Neutrophil (primary cell): Measurements from ENCODE around the gene ITGAL.

ENCODE experiments used
- H3K27ac ChIP-seq: fragments of 200-600 bp; sonication (generic); 2 replicates; pipeline ENCODE4 v1.5.1; 2016; ENCODE audit warnings: mild to moderate bottlenecking, moderate library complexity
- H3K27me3 ChIP-seq: fragments of 200-600 bp; sonication (generic); 2 replicates; pipeline ENCODE4 v1.6.0; 2016; ENCODE audit warnings: mild to moderate bottlenecking
- H3K36me3 ChIP-seq: fragments of 200-600 bp; sonication (generic); 2 replicates; pipeline ENCODE4 v1.5.1; 2017
- H3K4me1 ChIP-seq, 2 experiments: fragments of 200-600 bp in 1 of 2; sonication (generic) in 1 of 2; 1 replicate in 1 of 2; 2 replicates in 1 of 2; pipeline versions ENCODE4 v1.5.1 to v1.6.1; 2013 to 2016; ENCODE audit warnings: low read depth in 1 of 2, low read length in 1 of 2, mild to moderate bottlenecking in 1 of 2, moderate library complexity in 1 of 2; ENCODE audit not compliant: control insufficient read depth in 1 of 2, insufficient read depth in 1 of 2
- H3K4me3 ChIP-seq, 2 experiments: fragments of 200-600 bp in 1 of 2; sonication (generic) in 1 of 2; 1 replicate in 1 of 2; 2 replicates in 1 of 2; pipeline ENCODE4 v1.5.1; 2013 to 2016; ENCODE audit warnings: low read depth in 1 of 2, low read length in 1 of 2, mild to moderate bottlenecking in 1 of 2, moderate library complexity in 1 of 2
- H3K9me3 ChIP-seq: fragments of 200-600 bp; sonication (generic); 2 replicates; pipeline ENCODE4 v1.5.1; 2016
- TF ChIP-seq, protein P1 (sequence below): fragments of 200-600 bp; sonication (generic); IDR thresholded peaks from 2 replicates; pipeline ENCODE4 v1.5.1; 2016; ENCODE audit warnings: antibody characterized with exemption

Gene ITGAL

DNA sequence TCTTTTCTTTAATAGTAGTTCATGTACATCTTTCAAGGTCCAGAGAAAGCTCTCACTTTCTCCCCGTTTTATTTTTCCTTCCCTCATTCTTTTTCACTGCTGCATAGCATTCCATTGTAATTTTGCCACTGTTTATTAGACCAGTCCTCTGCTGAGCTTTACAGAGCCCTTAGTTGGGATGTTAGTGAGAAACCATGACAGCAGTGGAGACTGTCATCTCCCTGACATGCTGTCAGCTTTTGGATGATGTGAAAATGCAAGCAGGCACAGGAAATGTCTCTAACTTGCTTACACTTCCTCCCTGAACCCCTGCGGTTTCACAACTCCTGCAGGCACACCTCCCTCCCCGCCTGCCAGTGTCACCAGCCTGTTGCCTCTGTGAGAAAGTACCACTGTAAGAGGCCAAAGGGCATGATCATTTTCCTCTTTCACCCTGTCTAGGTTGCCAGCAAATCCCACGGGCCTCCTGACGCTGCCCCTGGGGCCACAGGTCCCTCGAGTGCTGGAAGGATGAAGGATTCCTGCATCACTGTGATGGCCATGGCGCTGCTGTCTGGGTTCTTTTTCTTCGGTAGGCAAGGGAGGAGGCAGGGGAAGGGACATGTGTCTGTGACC is at the start of gene ITGAL:
ITGAL (plus strand) TSS at position 415 of the 615 bp plus-strand sequence; CDS start at position 511, 96 bp downstream.
- peaks cover 34% of the 10 kb centered on the region for H3K36me3 ChIP-seq
- TF ChIP-seq, protein P1, sequence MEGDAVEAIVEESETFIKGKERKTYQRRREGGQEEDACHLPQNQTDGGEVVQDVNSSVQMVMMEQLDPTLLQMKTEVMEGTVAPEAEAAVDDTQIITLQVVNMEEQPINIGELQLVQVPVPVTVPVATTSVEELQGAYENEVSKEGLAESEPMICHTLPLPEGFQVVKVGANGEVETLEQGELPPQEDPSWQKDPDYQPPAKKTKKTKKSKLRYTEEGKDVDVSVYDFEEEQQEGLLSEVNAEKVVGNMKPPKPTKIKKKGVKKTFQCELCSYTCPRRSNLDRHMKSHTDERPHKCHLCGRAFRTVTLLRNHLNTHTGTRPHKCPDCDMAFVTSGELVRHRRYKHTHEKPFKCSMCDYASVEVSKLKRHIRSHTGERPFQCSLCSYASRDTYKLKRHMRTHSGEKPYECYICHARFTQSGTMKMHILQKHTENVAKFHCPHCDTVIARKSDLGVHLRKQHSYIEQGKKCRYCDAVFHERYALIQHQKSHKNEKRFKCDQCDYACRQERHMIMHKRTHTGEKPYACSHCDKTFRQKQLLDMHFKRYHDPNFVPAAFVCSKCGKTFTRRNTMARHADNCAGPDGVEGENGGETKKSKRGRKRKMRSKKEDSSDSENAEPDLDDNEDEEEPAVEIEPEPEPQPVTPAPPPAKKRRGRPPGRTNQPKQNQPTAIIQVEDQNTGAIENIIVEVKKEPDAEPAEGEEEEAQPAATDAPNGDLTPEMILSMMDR, result peak; percentile 17
- H3K27ac ChIP-seq, result peak within 1 kb of the TSS; percentile 94
- no peaks in the 10 kb centered on the region for H3K27me3 ChIP-seq
- H3K4me1 ChIP-seq, result peaks cover 65 to 73% of the 10 kb centered on the region in 2 experiments
- no peaks in the 10 kb centered on the region for H3K9me3 ChIP-seq
- H3K4me3 ChIP-seq, result peak within 1 kb of the TSS; percentile 83 to 97

DNA sequence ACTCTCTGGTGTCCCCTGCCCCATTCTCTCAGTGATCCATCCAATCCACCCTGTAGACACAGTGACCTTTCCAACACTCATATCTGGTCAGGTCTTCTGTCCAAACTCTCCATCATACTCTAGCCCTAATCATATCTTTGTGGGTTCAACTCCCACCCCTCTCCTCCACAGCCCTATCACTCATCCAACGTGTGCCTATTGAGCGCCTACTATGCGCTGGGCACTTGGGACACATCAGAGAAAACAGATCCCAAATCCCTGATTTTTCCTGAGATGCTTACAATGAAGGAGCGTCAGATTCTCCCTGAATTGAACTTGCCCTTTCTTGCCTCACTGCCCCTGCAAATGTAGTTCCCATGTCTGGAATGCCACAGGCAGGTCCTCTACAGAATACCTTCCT is 44.5 kb upstream of the ITGAL start:
- Histone ChIP-seq H3K4me3 (no peak overlapping the region), H3K9me3 (no peaks in the 10 kb centered on the region), H3K36me3 (peaks cover 6% of the 10 kb centered on the region), H3K27me3 (no peaks in the 10 kb centered on the region), H3K27ac (no peak overlapping the region), H3K4me1 (peaks cover 20 to 26% of the 10 kb centered on the region in 2 experiments)
- TF ChIP-seq, protein P1, result no peak

DNA sequence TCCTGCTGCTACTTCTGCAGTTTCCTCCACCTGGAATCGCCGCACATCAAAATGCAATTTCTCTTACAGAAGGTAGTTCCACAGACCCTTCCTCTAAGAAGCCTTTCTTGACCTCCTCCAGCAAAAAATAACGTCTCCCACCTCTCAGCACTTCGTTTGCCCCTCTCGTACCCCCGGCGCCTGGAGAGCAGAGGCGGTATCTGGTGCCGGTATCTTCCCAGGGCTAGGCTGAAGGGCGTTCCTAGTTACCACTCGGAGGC is 43.2 kb upstream of the ITGAL start:
- Histone ChIP-seq H3K27ac (peak overlapping the region; percentile 74), H3K4me1 (peaks cover 20 to 26% of the 10 kb centered on the region in 2 experiments), H3K4me3 (peak overlapping the region; percentile 77 to 79)

DNA sequence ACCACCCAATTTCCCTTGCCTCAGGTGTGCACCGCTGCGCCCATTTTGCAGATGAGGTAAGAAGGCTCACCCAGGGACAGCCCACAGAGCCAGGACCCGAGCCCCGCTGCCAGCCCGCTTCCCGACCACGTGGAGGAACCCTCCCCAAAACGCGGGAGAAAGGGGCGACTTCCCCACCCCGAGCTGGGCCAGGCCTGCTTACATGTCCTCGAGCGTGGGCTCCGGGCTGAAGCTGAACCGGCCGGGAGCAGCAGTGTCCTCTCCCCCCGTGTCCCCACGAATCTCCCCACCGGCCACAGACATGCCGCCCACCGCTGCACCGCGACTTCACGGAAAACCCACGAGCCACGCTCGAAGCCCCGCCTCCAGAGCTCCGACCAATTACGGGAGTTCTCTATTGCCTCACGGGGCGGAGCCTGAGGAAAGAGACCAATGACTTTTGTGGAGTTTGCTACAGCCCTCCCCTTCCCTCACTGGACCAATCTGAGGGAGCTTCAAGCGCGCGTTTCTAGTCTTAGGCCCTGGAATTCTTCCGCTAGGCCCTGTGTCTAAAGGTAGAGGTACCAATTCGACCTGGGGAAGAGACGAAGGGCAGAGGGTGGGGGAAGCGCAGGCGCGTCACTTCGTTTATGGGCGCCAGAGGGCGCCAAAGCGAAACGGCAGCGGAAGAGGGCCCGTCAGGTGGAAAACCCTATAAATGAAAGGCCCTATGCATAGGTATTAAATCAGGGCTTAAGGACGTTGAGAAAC is 42.7 kb upstream of the ITGAL start, which contains the start of gene DCTPP1:
DCTPP1 (minus strand) TSS at position 353 of the 750 bp plus-strand sequence; CDS start at position 303, 50 bp downstream.
- TF ChIP-seq, protein P1, result peak; percentile 95
- no peaks in the 10 kb centered on the region for H3K9me3 ChIP-seq
- H3K4me3 ChIP-seq, result peak within 1 kb of the TSS; percentile 77 to 79
- H3K27ac ChIP-seq, result peak within 1 kb of the TSS; percentile 74
- no peaks in the 10 kb centered on the region for H3K27me3 ChIP-seq
- no peaks in the 10 kb centered on the region for H3K36me3 ChIP-seq
- H3K4me1 ChIP-seq, result peaks cover 20 to 26% of the 10 kb centered on the region in 2 experiments

More for the DNA sequence above, 43.2 kb upstream of the ITGAL start:
- TF ChIP-seq, protein P1, result no peak
- H3K27me3 ChIP-seq, result no peaks in the 10 kb centered on the region
- H3K36me3 ChIP-seq, result peaks cover 1% of the 10 kb centered on the region
- no peaks in the 10 kb centered on the region for H3K9me3 ChIP-seq

DNA sequence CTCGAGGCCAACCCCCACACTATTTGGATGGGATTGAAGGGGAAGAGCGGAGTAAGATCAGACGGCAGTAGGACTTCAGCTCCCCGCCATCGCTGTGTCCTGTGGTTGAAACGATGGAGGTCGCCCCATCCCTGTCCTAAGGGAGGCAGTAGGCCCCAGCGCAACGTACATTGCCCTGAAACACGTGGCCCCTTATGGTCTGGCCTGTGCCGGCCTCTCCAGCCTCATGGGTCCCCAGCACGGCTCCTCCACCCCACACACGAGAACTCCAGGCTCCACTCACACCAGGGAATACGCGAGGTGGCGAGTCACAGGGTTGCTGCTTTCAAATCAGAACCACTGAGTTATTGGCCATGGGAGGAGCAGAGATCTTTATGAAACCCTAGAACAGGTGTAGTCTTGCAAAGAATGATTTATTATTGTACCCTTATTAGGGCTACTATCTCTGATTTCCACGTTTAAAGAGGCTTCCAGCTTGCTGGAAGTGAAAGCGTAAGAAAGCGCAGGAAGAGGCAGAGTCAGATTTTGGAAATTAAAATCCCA is 42.0 kb upstream of the ITGAL start:
- Histone ChIP-seq H3K9me3 (no peaks in the 10 kb centered on the region), H3K36me3 (no peaks in the 10 kb centered on the region), H3K4me3 (peak overlapping the region; percentile 77 to 79), H3K27ac (peak overlapping the region; percentile 74), H3K27me3 (no peaks in the 10 kb centered on the region), H3K4me1 (peaks cover 20 to 26% of the 10 kb centered on the region in 2 experiments)
- TF ChIP-seq, protein P1, result no peak
